ENCODE results near the gene PROSER2. TPM values are rescaled to one million over a fixed set of nuclear protein-coding genes. Genes with fewer than 3 reads are reported as not detected.

Gene PROSER2
- total and polyA plus RNA-seq, 9 of the 15 experiments (the other 6 are each of a cell fraction or from before 2014, with no cell fraction given), result 0.62 to 14.8 (median 2.9) TPM

DNA sequence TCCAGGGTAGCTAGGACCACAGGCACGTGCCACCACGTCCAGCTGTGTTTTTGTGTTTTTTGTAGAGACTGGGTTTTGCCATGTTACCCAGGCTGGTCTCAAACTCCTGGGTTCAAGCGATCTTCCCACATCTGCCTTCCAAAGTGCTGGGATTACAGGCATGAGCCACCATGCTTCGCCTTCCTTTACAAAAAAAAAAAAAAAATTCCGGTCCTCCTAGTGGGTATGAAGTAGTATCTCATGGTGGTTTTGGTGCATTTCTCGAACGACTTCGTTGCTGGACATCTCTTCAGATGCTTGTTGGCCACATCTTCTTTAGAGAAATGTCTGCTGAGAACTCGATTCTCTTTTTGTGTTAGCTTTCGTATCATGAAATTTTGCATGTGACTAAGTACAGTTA is 3.9 kb downstream of the PROSER2 start (continued):
- no peak for TF ChIP-seq E4F1 (CRISPR knock-in tag; IDR thresholded peaks at IDR 0.05; ENCODE audit: borderline replicate concordance)
- TF ChIP-seq XRCC3 (IDR thresholded peaks at IDR 0.05), result no peak

DNA sequence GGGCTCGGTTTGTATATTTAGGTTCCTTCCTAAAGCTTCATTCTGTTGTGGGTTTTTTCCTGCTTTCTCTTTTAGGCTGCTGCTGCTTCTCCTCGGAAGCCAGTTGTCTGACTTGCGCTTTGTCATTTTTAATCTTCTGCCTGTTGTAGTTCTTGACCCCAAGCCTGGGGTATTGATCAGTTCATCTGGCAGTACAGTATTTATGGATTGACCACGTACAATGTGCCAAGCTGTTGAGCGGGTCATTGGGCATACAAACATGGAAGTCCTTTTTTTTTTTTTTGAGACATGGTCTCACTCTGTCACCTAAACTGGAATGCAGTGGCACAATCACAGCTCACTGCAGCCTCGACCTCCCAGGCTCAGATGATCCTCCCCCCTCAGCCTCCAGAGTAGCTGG is 4.3 kb downstream of the PROSER2 start:
- ATAC-seq (no peak), DNase-seq (ENCODE audit: extremely low read depth in 1 of 4, low spot score in 3 of 4) (no peak), FAIRE-seq (no peak)
- WGBS (ENCODE audit: insufficient coverage, low coverage, missing lambda C conversion rate), result 58% methylated on average over 5 of the region's 6 CpGs
- Histone ChIP-seq H2AFZ (ENCODE audit: low read depth, low read length) (no peak overlapping the region), H3K79me2 (ENCODE audit: control insufficient read depth, insufficient read depth, low read length) (peaks cover 30% of the 10 kb centered on the region; the same call in 2 of the 3 replicates), H3K36me3 (ENCODE audit: control insufficient read depth, insufficient read depth, low read length) (no peaks in the 10 kb centered on the region), H3K4me3 (no peak overlapping the region), H3K9me3 (replicated peaks; ENCODE audit: control insufficient read depth, insufficient read depth, low read depth, low read length) (no peaks in the 10 kb centered on the region), H3K4me2 (ENCODE audit: insufficient read depth, low read length) (no peak overlapping the region), H3K27ac (ENCODE audit: extremely low read depth, low read depth, low read length) (no peak overlapping the region), H3K9me1 (ENCODE audit: control insufficient read depth, insufficient read depth, low read length) (no peaks in the 10 kb centered on the region), H3K9ac (ENCODE audit: insufficient read depth in 1 of 2, low read depth in 2 of 2, low read length in 2 of 2) (no peak overlapping the region), H3K4me1 (replicated peaks in 1 of 2; ENCODE audit: control insufficient read depth in 2 of 2, insufficient read depth in 2 of 2, low read length in 2 of 2) (peaks cover 14 to 18% of the 10 kb centered on the region in 2 experiments; a peak in 4 of 5 replicates), H4K20me1 (replicated peaks; ENCODE audit: control insufficient read depth, insufficient read depth, low read length) (peaks cover 19% of the 10 kb centered on the region), H3K27me3 (ENCODE audit: control insufficient read depth in 2 of 2, insufficient read depth in 2 of 2, low read length in 2 of 2) (no peaks in the 10 kb centered on the region)
- BruUV-seq (replicated peaks), result no TSS peak
- ChIA-PET CTCF (ENCODE audit: low intra/inter-chr PET ratio) (no interaction called here), POLR2A (interaction anchor here (0.6 kb wide), 1 partner anchor 8 kb away, joined by 3 read pairs; no protein-coding TSS in a partner anchor)
- TF ChIP-seq ZNF347 (CRISPR knock-in tag; IDR thresholded peaks at IDR 0.05; ENCODE audit: low read depth) (no peak), GMEB1 (CRISPR knock-in tag; IDR thresholded peaks at IDR 0.05) (no peak), TRIM28 (IDR thresholded peaks at IDR 0.05) (no peak), ZNF766 (CRISPR knock-in tag; conservative IDR thresholded peaks at IDR 0.05) (no peak), CEBPZ (IDR thresholded peaks at IDR 0.05; ENCODE audit: borderline replicate concordance, low read depth, low read length) (no peak), SNRNP70 (optimal IDR thresholded peaks at IDR 0.05; ENCODE audit: low read depth, low read length) (no peak)
- TF ChIP-seq, protein P1, sequence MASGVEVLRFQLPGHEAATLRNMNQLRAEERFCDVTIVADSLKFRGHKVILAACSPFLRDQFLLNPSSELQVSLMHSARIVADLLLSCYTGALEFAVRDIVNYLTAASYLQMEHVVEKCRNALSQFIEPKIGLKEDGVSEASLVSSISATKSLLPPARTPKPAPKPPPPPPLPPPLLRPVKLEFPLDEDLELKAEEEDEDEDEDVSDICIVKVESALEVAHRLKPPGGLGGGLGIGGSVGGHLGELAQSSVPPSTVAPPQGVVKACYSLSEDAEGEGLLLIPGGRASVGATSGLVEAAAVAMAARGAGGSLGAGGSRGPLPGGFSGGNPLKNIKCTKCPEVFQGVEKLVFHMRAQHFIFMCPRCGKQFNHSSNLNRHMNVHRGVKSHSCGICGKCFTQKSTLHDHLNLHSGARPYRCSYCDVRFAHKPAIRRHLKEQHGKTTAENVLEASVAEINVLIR (CRISPR knock-in tag; IDR thresholded peaks at IDR 0.05), result no peak
- intact Hi-C loops (cut with micrococcal nuclease), result no loop called here
- in situ Hi-C loops (cut with MboI), result no loop called here
